ENCODE data around the gene ZNF212.

DNA sequence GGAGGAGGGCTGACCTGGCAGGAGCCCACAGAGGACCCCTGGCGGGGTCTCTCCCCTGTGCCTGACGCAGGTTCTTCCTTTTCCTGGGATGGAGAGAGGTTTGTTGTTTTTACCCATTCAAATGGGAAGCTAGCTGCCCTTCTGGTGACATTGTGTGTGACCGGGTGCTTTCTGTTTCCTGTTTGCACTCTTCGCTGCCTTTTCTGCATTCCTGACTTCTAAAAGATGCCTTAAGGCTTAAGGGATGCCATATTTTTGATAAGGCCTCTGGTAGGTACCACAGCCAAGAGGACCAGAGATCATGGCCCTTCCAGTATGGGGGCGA is 42.8 kb downstream of the ZNF212 start:
- TF ChIP-seq POLR2AphosphoS5 (IDR thresholded peaks at IDR 0.05; ENCODE audit: borderline replicate concordance, low read depth, low read length) (no peak), EZH2 (IDR thresholded peaks at IDR 0.05) (no peak), FOXP2 (optimal IDR thresholded peaks at IDR 0.05; ENCODE audit: control extremely low read depth, extremely low read length, insufficient read depth) (no peak)
